ENCODE data around the gene KY.

The KY gene

DNA sequence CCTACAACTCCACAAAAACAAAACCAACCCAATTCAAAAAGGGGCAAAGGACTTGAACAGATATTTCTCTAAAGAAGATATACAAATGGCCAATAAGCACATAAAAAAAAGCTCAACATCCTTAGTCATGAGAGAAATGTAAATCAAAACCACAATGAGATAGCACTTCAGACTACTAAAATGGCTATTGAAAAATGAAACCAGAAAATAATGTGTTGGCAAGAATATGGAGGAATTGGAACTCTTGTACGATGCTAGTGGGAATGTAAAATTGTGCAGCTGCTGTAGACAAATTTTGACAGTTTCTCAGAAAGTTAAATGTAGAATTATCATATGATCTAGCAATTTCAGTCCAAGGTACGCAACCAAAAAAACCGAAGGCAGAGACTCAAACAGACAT, 29.0 kb downstream of the KY start:
- Histone ChIP-seq H3K9ac (ENCODE audit: low read length) (no peak overlapping the region), H3K27me3 (ENCODE audit: control insufficient read depth, insufficient read depth, low read length) (no peaks in the 10 kb centered on the region), H3K4me1 (ENCODE audit: control insufficient read depth, insufficient read depth, low read length) (no peaks in the 10 kb centered on the region), H3K36me3 (ENCODE audit: control insufficient read depth, insufficient read depth, low read length) (no peaks in the 10 kb centered on the region), H3K9me3 (ENCODE audit: control insufficient read depth, low read length) (no peaks in the 10 kb centered on the region), H3K4me3 (ENCODE audit: low read length) (no peak overlapping the region)

DNA sequence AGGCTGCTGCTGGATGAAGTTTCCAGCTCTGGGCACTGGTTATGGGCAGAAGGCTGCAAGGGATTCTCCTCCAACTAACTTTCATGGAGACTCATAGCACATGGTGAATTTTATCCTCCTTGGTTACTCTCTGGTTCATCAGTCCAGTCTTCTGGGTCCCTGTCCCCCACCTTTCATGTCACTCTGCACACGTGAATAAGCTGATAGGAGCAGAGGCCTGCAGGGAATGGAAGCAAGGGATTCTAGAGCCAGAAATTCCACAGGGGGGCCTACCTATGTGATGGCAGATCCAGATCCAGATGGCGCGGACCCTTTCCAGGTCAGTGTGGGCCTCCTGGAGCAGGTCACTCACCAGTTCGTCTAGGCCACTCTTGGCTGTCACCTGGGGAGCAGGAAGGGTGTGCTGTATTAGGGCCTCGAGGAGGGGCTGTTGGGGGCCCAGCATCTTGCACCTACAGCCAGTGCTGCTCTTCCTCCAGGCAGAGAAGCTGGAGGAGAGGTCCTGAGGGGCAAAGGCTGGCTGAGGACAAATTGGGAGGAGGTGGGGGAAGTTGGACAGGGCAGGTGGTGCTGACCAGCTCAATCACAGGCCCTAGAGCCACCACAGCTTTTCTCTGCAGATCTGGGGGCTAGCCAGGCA, 30.2 kb downstream of the KY start:
- Histone ChIP-seq H3K9me3 (ENCODE audit: control insufficient read depth, low read length) (no peaks in the 10 kb centered on the region), H3K9ac (ENCODE audit: low read length) (no peak overlapping the region), H3K27me3 (ENCODE audit: control insufficient read depth, insufficient read depth, low read length) (no peaks in the 10 kb centered on the region), H3K4me1 (ENCODE audit: control insufficient read depth, insufficient read depth, low read length) (no peaks in the 10 kb centered on the region), H3K36me3 (ENCODE audit: control insufficient read depth, insufficient read depth, low read length) (no peaks in the 10 kb centered on the region), H3K4me3 (ENCODE audit: low read length) (no peak overlapping the region)

GRCh38 chr3:134619884-134620445, 30.9 kb downstream of the KY start:
- Histone ChIP-seq H3K4me3 (ENCODE audit: low read length) (no peak overlapping the region), H3K9me3 (ENCODE audit: control insufficient read depth, low read length) (no peaks in the 10 kb centered on the region), H3K4me1 (ENCODE audit: control insufficient read depth, insufficient read depth, low read length) (no peaks in the 10 kb centered on the region), H3K27me3 (ENCODE audit: control insufficient read depth, insufficient read depth, low read length) (no peaks in the 10 kb centered on the region), H3K9ac (ENCODE audit: low read length) (no peak overlapping the region), H3K36me3 (ENCODE audit: control insufficient read depth, insufficient read depth, low read length) (no peaks in the 10 kb centered on the region)

DNA sequence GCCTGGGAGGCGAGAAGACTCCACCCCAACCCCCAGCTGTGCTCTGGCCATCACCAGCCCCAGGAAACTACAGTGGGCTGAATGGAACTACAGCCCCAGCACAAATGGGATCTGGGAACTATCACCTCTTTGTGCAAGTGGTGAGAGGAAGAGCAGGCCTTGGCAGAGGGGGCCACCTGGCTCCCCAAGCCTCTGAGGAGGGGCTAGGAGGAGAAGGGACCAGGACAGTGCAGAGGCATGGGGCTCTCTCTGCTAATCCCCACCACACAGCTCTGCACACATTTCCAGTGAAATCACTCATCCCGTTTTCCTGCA, 31.6 kb downstream of the KY start:
- Histone ChIP-seq H3K27me3 (ENCODE audit: control insufficient read depth, insufficient read depth, low read length) (no peaks in the 10 kb centered on the region), H3K4me1 (ENCODE audit: control insufficient read depth, insufficient read depth, low read length) (no peaks in the 10 kb centered on the region), H3K4me3 (ENCODE audit: low read length) (no peak overlapping the region), H3K9me3 (ENCODE audit: control insufficient read depth, low read length) (no peaks in the 10 kb centered on the region), H3K9ac (ENCODE audit: low read length) (no peak overlapping the region), H3K36me3 (ENCODE audit: control insufficient read depth, insufficient read depth, low read length) (no peaks in the 10 kb centered on the region)

DNA sequence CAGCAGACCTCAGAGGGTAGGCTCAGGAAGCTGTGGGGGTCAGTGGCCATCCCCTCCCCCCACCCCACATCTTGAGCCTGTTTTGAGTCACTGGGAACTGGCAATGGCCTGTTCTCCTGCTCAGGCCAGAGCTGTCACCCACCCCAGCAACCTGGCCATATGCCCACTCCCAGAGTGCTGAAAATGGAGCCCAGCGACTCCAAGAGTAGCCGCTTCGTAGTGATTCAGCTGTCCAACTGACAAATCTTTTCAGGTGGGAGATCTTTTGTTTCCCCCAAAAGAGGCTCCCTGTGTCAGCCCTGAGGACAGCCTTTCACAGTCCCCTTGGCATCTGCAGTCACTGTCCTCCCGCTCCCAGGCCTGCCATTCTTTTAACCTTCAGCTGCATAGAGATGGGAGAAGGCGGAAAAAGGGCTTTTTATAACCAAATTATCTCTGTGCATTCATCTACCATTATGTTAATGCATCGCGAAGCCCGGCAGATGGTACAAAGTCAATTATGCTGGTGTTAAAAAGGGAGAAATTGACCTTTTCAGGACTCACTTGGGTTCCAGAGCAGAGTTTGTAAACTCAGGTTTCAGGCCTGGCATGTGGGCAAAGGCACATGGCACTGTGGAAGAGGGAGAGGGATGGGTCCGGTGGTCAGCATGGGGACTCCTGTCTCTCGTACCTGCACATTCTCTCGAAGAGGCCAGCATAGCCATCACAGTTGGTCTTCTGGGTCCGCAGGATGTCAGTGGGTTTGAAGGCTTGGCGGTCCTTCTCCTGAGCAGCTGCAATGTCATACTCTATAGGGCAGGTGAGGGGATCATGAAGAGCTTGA, 32.1 kb downstream of the KY start:
- Histone ChIP-seq H3K36me3 (ENCODE audit: control insufficient read depth, insufficient read depth, low read length) (no peaks in the 10 kb centered on the region), H3K9ac (ENCODE audit: low read length) (no peak overlapping the region), H3K27me3 (ENCODE audit: control insufficient read depth, insufficient read depth, low read length) (no peaks in the 10 kb centered on the region), H3K4me1 (ENCODE audit: control insufficient read depth, insufficient read depth, low read length) (no peaks in the 10 kb centered on the region), H3K9me3 (ENCODE audit: control insufficient read depth, low read length) (no peaks in the 10 kb centered on the region), H3K4me3 (ENCODE audit: low read length) (no peak overlapping the region)

GRCh38 chr3:134617608-134618477, 33.0 kb downstream of the KY start:
- Histone ChIP-seq H3K27me3 (ENCODE audit: control insufficient read depth, insufficient read depth, low read length) (no peaks in the 10 kb centered on the region), H3K4me3 (ENCODE audit: low read length) (no peak overlapping the region), H3K9ac (ENCODE audit: low read length) (no peak overlapping the region), H3K4me1 (ENCODE audit: control insufficient read depth, insufficient read depth, low read length) (no peaks in the 10 kb centered on the region), H3K36me3 (ENCODE audit: control insufficient read depth, insufficient read depth, low read length) (no peaks in the 10 kb centered on the region), H3K9me3 (ENCODE audit: control insufficient read depth, low read length) (no peaks in the 10 kb centered on the region)

- Histone ChIP-seq H3K9ac (ENCODE audit: low read length) (no peak overlapping the region), H3K36me3 (ENCODE audit: control insufficient read depth, insufficient read depth, low read length) (no peaks in the 10 kb centered on the region), H3K4me3 (ENCODE audit: low read length) (no peak overlapping the region), H3K27me3 (ENCODE audit: control insufficient read depth, insufficient read depth, low read length) (no peaks in the 10 kb centered on the region), H3K4me1 (ENCODE audit: control insufficient read depth, insufficient read depth, low read length) (no peaks in the 10 kb centered on the region), H3K9me3 (ENCODE audit: control insufficient read depth, low read length) (no peaks in the 10 kb centered on the region)
Measured at GRCh38 chr3:134615743-134616142, 35.1 kb downstream of the KY start.

DNA sequence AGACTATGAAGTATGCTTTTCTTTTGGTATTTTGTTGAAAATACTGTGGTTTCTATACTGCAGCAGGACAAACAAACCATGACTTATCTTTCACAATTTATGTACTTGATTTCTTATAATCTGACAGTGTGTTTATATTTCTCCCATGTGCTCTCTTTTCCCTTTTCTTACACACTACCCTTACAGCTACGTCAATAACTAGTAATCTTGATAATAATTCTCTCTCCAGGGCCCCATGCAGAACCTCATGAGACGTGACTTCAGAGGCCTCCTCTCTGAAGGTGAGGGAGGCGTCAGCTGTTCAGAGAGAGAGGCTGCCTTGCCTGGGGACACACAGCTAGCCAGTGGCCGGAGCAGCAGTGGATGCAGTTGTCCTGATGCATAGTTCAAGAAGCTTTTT, 35.9 kb downstream of the KY start:
- Histone ChIP-seq H3K4me1 (ENCODE audit: control insufficient read depth, insufficient read depth, low read length) (no peaks in the 10 kb centered on the region), H3K4me3 (ENCODE audit: low read length) (no peak overlapping the region), H3K9ac (ENCODE audit: low read length) (no peak overlapping the region), H3K9me3 (ENCODE audit: control insufficient read depth, low read length) (no peaks in the 10 kb centered on the region), H3K36me3 (ENCODE audit: control insufficient read depth, insufficient read depth, low read length) (no peaks in the 10 kb centered on the region), H3K27me3 (ENCODE audit: control insufficient read depth, insufficient read depth, low read length) (no peaks in the 10 kb centered on the region)

DNA sequence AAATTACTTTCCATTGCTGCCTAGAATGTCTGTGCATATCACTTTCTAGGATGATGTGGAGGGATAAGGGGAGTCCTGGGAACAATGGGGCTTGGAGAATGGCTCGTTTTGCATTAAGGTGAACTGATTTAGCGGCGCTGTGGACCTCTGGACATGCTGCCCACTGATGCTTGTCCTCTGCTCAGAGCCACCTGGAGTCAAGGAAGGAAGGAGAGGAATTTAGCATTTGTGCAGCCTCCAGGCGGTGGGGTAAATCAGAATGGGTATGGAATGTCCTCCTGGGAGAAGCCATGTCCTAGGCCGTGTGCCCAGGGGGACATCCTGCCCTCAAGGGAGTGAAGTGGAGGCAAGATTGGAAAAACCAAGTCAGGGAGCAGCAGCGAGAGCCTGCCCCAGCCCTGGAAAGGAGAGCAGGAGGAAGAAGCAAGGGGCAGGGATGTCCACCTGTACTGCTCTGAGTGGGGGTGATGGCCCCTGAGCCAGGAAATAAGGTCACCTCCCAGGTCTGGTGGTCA, 37.8 kb downstream of the KY start:
- Histone ChIP-seq H3K9me3 (ENCODE audit: control insufficient read depth, low read length) (no peaks in the 10 kb centered on the region), H3K9ac (ENCODE audit: low read length) (no peak overlapping the region), H3K4me3 (ENCODE audit: low read length) (no peak overlapping the region), H3K4me1 (ENCODE audit: control insufficient read depth, insufficient read depth, low read length) (no peaks in the 10 kb centered on the region), H3K36me3 (ENCODE audit: control insufficient read depth, insufficient read depth, low read length) (no peaks in the 10 kb centered on the region), H3K27me3 (ENCODE audit: control insufficient read depth, insufficient read depth, low read length) (no peaks in the 10 kb centered on the region)

DNA sequence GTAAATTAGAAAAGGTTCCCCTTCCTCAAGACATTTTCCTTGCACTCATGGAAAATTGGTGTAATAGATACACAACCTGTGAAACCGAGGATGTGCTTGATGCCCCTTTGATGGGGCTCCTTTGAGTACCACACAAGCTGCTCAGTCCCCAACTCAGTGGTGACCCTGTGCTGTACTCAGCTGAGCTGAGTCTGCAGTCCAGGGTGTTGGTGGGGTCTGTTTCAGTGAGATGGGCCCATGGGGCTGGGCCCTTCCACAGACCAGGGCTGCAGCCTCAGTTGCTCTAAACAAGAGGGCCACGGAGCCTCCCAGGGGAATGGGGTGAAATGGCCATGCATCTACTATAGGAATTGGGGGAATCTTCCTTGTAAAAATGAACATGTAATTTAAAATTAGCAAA, 39.3 kb downstream of the KY start:
- Histone ChIP-seq H3K9me3 (ENCODE audit: control insufficient read depth, low read length) (no peaks in the 10 kb centered on the region), H3K4me1 (ENCODE audit: control insufficient read depth, insufficient read depth, low read length) (peaks cover 3% of the 10 kb centered on the region), H3K4me3 (ENCODE audit: low read length) (no peak overlapping the region), H3K27me3 (ENCODE audit: control insufficient read depth, insufficient read depth, low read length) (no peaks in the 10 kb centered on the region), H3K36me3 (ENCODE audit: control insufficient read depth, insufficient read depth, low read length) (no peaks in the 10 kb centered on the region), H3K9ac (ENCODE audit: low read length) (no peak overlapping the region)

DNA sequence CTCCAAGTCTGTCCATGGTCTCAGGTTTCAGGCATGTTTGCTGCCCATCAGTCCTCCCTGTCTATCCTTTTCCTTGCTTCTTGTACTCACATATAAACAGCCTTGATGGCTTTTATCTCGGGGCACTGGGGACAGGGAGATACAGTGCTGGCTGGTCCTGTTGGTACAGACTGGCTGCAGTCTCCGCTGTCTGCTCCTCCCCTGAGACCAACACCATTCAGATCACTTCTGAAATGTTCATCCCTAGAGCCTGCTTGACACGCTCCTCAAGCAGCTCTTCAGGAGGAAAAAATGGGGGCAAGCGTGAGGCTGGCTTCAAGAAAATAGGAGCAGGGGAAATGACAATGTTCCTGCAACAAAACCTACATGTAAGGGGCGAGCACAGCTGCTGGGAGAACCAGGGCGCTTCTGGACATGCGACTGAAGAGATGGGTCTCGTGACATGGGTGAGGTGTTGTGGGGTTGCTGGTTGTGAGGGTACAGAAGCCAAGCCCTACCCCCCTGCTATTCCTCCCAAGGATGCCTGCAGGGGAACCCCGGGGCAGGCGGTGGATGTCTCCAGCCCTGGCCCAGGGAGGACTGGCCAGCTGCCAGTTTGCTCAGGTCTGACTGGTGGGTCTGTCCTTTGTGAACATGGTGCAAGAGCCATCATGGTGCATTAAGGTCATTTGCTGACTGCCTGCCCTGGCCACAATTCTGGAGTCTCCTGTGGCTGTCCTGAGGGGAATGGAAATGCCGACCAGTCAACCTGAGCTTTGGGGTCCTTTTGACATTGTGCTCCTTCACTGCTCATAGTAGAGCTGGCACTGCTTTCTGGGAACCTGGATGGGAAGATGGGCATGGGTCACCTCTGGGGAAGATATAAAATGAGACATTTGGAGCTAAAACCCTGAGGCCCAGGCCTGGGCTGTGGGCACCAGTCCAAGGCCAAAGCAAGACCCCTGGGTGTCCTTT, 40.1 kb downstream of the KY start:
- H3K4me3 ChIP-seq (ENCODE audit: low read length) = no peak overlapping the region
- H3K4me1 ChIP-seq (ENCODE audit: control insufficient read depth, insufficient read depth, low read length) = peaks cover 3% of the 10 kb centered on the region
- no peak overlapping the region for H3K9ac ChIP-seq (ENCODE audit: low read length)
- H3K9me3 ChIP-seq (ENCODE audit: control insufficient read depth, low read length) = no peaks in the 10 kb centered on the region
- no peaks in the 10 kb centered on the region for H3K27me3 ChIP-seq (ENCODE audit: control insufficient read depth, insufficient read depth, low read length)
- no peaks in the 10 kb centered on the region for H3K36me3 ChIP-seq (ENCODE audit: control insufficient read depth, insufficient read depth, low read length)

Data from mucosa of stomach (tissue), 1 donor.